ENCODE results near the gene HTRA3.

Gene HTRA3

DNA sequence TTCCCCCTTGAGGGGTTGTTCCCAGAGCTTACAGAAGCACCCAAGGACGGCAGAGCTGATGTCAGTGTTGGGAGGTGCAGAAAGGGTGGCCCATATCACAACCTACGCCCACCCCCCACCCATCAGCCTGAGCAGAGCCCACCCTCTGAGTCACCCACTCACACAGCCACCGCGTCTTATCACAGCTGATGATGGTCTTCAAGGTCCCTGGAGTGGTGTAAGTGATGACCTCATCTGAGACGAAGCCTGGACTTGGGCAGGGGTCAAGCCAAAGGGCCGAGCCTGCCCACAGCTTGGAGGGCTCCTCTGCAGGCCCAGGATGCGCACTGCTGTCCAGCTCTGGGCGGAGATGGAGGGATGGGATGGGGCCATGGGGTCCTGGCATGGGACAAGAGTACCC, 3.0 kb upstream of the HTRA3 start:
- no peak for DNase-seq (ENCODE audit: low spot score)

- DNase-seq (ENCODE audit: low spot score): peak; percentile 74
Measured at GRCh38 chr4:8267077-8267476, 2.5 kb upstream of the HTRA3 start.

- no peak for DNase-seq (ENCODE audit: low spot score)
Measured at GRCh38 chr4:8268211-8268610, 1.3 kb upstream of the HTRA3 start.

GRCh38 chr4:8268901-8269534, 536 bp upstream of the HTRA3 start:
- DNase-seq (ENCODE audit: low spot score): no peak

GRCh38 chr4:8270418-8270771, 841 bp downstream of the HTRA3 start:
- no peak for DNase-seq (ENCODE audit: low spot score)

DNA sequence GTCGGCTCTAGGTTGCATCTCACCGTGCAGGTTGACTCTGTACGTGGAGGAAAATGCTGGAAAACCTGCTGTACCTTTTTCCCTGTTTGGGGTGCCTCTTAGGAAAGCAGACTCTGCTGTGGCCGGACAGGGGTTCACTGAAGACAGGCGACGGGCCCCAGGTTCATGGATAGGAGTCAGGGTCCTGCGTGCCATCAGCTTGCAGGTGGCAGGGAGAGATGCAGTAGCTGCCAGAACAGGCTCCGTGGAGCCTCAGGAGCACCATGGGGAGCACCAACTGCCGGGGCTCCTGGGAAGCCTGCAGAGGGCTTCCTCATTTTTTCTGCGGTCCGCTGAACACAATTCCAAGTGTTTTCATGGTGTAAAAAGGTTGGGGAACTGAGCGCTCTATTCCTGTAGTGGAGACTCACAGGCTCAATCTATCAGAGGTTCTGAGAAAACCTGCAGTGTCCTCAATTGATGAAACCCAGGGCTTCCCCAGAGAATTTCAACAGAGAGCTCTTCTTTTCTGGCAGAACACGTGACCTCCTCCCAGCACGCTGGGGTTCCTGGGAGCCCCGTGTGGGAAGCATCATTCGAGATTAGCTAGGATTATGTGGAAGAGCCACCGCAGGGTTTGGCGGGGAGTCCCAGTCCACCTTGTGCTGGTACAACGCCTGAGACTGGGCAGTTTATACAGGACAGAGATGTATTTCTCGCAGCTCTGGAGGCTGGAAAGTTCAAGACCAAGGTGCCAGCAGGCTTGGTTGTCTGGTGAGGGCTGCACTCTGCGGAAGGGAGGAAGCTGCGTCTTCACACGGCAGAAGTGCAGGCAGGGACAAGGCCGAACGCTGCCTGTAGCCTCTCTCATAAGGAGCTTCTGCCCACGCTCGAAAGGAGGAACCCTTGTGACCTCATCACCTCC, 1.6 kb downstream of the HTRA3 start:
- no peak for DNase-seq (ENCODE audit: low spot score)

DNA sequence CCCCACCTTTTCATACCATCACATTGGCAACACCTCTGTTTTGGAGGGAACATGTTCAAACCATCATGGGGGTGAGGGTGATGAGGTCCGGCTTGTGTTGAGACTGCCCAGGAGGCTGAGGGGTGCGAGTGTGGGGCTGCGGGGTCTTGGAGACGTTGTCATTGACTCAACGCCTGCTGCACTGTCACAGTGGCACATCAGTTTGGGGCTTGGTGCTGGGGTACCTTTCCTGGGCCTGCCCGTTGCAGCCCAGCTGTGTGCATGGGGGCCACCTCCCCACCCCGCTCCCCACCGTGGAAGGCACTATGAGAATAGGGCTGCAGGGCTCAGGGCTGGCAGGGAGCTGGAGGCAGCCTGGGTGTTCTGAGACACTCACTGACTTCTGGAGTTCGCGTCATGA, 2.3 kb downstream of the HTRA3 start:
- DNase-seq (ENCODE audit: low spot score): no peak

GRCh38 chr4:8272472-8273428, 3.2 kb downstream of the HTRA3 start:
- DNase-seq (ENCODE audit: low spot score): no peak

DNA sequence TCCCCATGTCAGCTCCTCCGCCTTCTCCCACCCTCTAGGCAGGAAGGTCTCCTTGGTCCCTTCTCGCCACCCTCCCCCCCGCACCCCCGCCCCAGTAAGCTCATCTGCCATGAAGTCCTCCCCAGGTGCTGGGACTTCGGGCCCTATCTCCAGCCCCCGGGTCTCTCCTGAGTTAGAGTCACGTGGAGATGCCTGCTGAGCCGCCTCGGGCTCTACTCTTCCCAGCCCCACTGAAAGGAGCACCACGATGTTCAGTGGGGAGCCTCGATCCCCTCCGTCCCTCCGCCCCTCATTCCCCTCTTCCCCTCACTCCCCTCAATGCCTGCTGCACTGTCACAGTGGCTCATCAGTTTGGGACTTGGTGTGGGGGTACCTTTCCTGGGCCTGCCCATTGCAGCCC, 3.9 kb downstream of the HTRA3 start:
- no peak for DNase-seq (ENCODE audit: low spot score)

GRCh38 chr4:8274066-8274652, 4.6 kb downstream of the HTRA3 start:
- no peak for DNase-seq (ENCODE audit: low spot score)

- peak; percentile 90 for DNase-seq (ENCODE audit: low spot score)
Measured at GRCh38 chr4:8274765-8275547, 5.4 kb downstream of the HTRA3 start.

DNA sequence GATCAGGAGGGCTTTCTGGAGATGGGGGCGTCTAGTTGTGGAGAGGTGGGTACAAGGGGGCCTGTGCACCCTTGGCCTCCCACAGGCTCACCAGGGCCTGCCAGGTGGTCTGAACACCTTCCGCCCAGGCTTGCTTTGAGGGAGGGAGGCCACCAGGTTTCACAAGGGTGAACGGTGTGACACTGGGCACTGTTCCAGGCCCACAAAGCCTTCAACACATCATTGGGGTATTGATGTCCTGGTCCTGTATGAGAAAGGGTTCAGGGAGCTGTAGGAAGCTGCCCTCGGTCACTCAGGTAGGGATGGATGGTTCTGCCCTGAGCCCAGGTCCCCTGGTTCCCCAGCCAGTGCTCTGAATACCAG, 6.0 kb downstream of the HTRA3 start:
- no peak for DNase-seq (ENCODE audit: low spot score)

DNA sequence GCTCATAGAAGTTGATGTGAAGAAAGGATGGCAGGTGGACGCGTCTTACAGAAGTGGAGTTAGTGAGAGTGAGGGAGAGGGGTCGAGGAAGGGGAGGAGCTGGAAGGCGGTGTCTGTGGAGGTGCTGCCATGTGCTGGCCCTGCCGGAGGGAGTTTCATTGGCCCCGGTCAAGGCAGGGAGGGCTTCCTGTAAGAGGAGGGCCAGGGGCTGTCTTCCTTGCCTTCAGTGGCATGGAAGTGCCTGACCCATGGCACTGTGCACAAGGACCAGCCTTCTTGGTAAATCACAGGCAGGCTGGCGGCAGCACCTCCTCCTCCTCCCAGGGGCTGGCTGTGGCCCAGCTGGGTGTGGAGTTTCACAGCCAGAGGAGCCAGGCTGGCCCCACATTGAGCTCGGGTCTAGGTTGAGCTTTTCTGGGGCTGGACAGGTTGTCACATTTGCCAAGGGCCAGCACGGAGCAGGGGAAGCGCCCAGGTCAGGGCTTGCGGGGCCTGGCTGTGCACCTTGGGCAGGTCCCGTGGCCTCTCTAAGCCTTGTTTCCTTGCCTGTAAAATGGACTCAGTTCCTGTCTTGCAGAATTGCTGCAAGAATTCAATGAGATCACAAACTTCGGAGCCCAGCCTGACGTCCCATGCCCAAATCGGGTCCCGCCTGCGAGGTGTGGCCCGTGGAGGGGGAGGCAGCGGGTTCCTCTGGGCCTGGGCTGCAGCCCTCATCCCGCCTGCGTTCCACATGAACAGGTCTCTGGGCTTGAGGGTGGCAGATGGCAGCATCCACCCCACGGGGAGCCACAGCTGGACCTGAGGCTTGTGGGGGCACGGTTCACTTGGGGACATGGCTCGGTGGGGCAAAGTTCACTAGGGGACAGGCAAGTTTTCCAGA, 7.0 kb downstream of the HTRA3 start:
- DNase-seq (ENCODE audit: low spot score): no peak

DNA sequence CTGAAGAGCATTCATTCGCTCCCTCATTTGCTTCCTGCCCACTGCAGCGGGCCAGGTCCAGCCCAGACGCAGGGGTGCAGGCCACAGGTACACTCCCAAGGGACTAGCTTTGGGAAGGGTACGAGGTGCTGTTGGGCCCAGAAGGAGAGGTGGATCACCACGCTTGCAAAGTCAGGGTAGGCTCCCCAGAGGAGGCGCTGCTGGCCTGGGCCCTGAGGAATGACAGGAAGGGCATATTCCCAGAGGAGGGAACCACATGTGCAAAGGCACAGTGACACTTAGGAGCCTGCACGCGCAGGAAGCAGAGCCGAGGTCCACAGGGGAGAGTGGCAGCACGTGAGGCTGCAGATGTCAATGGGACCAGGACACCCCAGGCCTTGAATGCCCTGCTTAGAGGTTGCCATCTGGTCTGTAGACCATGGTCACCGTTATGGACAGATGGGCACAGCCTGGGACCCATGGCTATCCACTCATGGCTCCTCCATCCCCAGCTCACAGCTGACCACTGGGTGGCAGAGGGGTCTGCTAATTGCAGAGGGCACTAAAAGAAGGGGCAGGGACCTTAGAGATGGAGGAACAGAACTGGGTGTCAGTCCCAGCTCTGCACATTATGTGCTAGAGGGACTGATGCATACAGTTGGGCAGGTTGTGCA, 7.9 kb downstream of the HTRA3 start:
- no peak for DNase-seq (ENCODE audit: low spot score)

DNA sequence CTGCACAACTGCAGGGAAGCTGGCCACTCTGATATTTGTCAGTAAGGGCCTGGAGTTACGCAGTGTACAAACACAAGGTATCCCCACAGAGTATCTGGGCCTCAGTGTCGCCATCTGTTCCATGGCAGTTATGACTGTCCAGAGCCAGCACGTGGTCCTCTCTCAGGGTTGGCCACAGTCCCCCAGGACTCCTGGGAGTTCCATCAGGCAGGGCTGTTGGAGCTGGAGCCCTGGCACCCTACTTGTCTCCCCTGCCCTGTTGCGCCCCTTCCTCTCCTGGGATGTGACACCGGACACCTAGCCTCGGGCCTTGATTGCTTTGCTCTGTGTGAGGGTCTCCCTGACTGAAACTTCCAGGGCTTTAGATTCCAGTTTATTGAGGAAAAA, 8.4 kb downstream of the HTRA3 start:
- no peak for DNase-seq (ENCODE audit: low spot score)

- no peak for DNase-seq (ENCODE audit: low spot score)
Measured at GRCh38 chr4:8278421-8279287, 9.1 kb downstream of the HTRA3 start.

DNA sequence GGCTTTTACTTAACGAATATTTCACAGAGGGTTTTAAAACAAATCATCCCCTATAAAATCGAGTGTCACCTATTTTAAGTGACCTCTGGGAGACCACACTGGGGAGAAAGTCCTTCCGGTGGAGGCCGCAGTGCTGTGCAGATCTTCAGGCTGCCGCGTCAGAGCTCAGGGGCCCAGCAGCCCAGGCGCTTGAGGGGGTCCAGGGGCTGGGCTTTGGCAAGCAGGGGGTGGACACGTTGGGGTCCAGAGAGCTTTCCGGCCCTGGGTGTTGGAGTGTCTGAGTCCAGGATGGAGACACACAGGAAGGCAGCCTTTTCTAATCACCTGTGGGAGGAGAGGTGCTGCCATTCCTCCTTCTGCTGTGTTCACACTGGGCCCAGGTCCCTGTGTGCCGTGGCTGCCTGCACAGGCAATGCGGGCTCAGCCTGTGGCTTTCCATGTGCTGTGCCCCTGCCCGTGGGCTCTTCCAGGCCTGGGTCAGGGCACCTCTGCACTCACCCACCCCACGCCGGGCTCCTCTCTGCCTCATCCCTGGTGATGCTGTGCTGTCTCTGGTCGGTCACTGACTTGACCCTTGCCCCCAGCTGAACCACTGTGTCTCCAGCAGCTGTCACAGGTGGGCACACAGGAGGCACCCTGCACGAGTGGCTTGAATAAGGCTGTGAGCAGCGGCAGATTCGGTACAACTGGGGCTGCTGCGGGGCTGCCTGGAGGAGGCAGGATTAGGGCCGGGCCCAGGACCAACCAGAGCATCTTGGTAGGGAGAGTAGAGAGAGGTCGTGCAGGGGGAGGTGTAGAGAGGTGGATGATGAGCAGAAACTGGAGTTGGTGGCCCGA, 10.0 kb downstream of the HTRA3 start:
- DNase-seq (ENCODE audit: low spot score): no peak
